DND-41 (cell line): Measurements from ENCODE around the gene TTLL3.

Experiments
- ATAC-seq: fragments of 200-7000 bp; cut with Tn5 transposase; 3 replicates; pipeline ENCODE4 v1.9.1; 2021; ENCODE audit warnings: low read depth; ENCODE audit not compliant: insufficient read depth
- DNase-seq: peaks from one replicate; pipeline ENCODE4 v3.0.0-alpha.2; 2020
- H2AFZ ChIP-seq: 2 replicates; pipeline ENCODE4 v1.6.0; 2012; ENCODE audit warnings: low read depth, low read length
- H3K27ac ChIP-seq: 2 replicates; pipeline ENCODE4 v1.5.1; 2012; ENCODE audit warnings: low read length, inconsistent platforms
- H3K27me3 ChIP-seq: fragments of 200-600 bp; sonication (generic); 2 replicates; pipeline ENCODE4 v1.6.0; 2012; ENCODE audit warnings: low read length, mild to moderate bottlenecking, inconsistent platforms; ENCODE audit not compliant: insufficient read depth, poor library complexity
- H3K36me3 ChIP-seq: 2 replicates; pipeline ENCODE4 v1.5.1; 2012; ENCODE audit warnings: low read length, inconsistent platforms; ENCODE audit not compliant: insufficient read depth
- H3K4me1 ChIP-seq: 2 replicates; pipeline ENCODE4 v1.5.1; 2012; ENCODE audit warnings: mild to moderate bottlenecking, low read length; ENCODE audit not compliant: insufficient read depth
- H3K4me2 ChIP-seq: 2 replicates; pipeline ENCODE4 v1.6.0; 2012; ENCODE audit warnings: mild to moderate bottlenecking, moderate library complexity, low read length, inconsistent platforms; ENCODE audit not compliant: insufficient read depth
- H3K4me3 ChIP-seq, 2 experiments: fragments of 200-600 bp in 1 of 2; shearing (Covaris generic) in 1 of 2; 2 replicates each; pipeline ENCODE4 v1.5.1; 2012 to 2016; ENCODE audit warnings: inconsistent platforms in 2 of 2, low read length in 2 of 2, mild to moderate bottlenecking in 2 of 2, low read depth in 1 of 2, moderate library complexity in 1 of 2
- H3K79me2 ChIP-seq: 2 replicates; pipeline ENCODE4 v1.6.0; 2012; ENCODE audit warnings: low read length, inconsistent platforms; ENCODE audit not compliant: insufficient read depth
- H3K9ac ChIP-seq: 2 replicates; pipeline ENCODE4 v1.6.0; 2012; ENCODE audit warnings: low read depth, mild to moderate bottlenecking, inconsistent platforms, low read length, moderate library complexity
- H3K9me3 ChIP-seq: 2 replicates; pipeline ENCODE4 v1.5.1; 2012; ENCODE audit warnings: low read length, moderate library complexity, mild to moderate bottlenecking, inconsistent platforms; ENCODE audit not compliant: insufficient read depth, severe bottlenecking
- H4K20me1 ChIP-seq: 2 replicates; pipeline ENCODE4 v1.6.0; 2012; ENCODE audit warnings: low read length; ENCODE audit not compliant: insufficient read depth
- EZH2 ChIP-seq: IDR thresholded peaks from 3 replicates; pipeline ENCODE4 v1.6.1; 2012; ENCODE audit warnings: borderline replicate concordance, low read depth, mild to moderate bottlenecking, moderate library complexity, low read length, inconsistent platforms; ENCODE audit not compliant: severe bottlenecking
- TF ChIP-seq, protein P1 (sequence below): IDR thresholded peaks from 2 replicates; pipeline ENCODE4 v1.5.1; 2012; ENCODE audit warnings: borderline replicate concordance, low read length, moderate library complexity, mild to moderate bottlenecking; ENCODE audit not compliant: poor library complexity, severe bottlenecking; ENCODE audit errors: extremely low read depth

TTLL3 gene

DNA sequence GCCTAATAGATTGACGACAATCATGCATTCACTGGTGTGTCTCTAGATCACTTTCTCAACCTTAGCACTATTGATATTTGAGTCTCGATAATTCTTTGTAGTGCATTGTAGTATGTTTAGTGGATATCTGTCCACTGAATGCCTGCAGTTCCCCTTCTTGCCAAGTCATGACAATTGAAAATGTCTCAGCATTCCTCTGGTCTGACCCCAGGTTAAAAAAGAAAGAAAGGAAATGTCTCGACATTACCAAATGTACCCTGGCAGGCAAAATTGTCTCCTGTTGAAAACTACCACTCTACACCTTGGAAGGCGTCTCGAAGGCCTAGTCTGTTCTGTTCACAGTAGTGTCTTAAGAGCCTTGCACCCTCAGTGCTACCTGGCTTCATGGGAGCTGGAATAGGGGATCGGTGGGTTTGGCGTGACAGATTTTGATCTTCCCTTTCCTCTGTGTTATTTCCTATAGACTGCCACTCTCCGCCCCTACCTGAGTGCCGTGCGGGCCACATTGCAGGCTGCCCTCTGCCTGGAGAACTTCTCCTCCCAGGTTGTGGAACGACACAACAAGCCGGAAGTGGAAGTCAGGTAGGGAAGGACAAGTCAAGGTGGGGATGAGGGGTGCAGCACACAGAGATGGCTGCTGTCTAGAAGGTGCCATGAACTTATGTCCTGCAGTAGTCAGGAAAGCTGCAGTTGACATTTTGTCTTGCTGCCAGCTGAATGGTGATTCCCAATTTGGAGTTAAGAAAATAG is 12.7 kb upstream of the TTLL3 start:
- peaks cover 38% of the 10 kb centered on the region for H4K20me1 ChIP-seq
- no peak overlapping the region for H2AFZ ChIP-seq
- H3K36me3 ChIP-seq: peaks cover 68% of the 10 kb centered on the region
- no peak overlapping the region for H3K27ac ChIP-seq
- H3K4me3 ChIP-seq: no peak overlapping the region
- H3K79me2 ChIP-seq: peaks cover 50% of the 10 kb centered on the region
- no peaks in the 10 kb centered on the region for H3K9me3 ChIP-seq
- DNase-seq (no peak), ATAC-seq (no peak)
- H3K9ac ChIP-seq: no peak overlapping the region
- TF ChIP-seq EZH2: no peak
- TF ChIP-seq, protein P1, sequence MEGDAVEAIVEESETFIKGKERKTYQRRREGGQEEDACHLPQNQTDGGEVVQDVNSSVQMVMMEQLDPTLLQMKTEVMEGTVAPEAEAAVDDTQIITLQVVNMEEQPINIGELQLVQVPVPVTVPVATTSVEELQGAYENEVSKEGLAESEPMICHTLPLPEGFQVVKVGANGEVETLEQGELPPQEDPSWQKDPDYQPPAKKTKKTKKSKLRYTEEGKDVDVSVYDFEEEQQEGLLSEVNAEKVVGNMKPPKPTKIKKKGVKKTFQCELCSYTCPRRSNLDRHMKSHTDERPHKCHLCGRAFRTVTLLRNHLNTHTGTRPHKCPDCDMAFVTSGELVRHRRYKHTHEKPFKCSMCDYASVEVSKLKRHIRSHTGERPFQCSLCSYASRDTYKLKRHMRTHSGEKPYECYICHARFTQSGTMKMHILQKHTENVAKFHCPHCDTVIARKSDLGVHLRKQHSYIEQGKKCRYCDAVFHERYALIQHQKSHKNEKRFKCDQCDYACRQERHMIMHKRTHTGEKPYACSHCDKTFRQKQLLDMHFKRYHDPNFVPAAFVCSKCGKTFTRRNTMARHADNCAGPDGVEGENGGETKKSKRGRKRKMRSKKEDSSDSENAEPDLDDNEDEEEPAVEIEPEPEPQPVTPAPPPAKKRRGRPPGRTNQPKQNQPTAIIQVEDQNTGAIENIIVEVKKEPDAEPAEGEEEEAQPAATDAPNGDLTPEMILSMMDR: no peak
- H3K27me3 ChIP-seq: no peaks in the 10 kb centered on the region
- H3K4me1 ChIP-seq: peaks cover 22% of the 10 kb centered on the region
- H3K4me2 ChIP-seq: no peak overlapping the region

DNA sequence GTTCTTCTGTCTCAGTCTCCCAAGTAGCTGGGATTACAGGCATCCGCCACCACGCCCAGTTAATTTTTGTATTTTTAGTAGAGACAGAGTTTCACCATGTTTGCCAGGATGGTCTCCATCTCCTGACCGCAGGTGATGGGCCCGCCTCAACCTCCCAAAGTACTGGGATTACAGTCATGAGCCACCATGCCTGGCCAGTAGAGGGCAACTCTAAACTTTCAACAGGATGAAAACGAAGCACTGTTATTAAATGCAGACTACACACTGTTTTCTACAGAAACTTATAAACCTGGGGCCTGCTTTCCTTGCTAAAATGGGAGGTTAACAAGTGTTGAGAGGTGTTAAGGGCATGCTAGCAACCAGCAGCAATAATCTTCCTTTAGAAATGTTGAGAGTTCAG is 9.5 kb upstream of the TTLL3 start:
- Histone ChIP-seq H3K9ac (no peak overlapping the region), H2AFZ (no peak overlapping the region), H3K36me3 (peaks cover 81% of the 10 kb centered on the region), H3K79me2 (peaks cover 24% of the 10 kb centered on the region), H4K20me1 (peaks cover 22% of the 10 kb centered on the region), H3K4me1 (0 out of 2 replicates have a peak, but pooled peaks cover 2% of the 10 kb centered on the region), H3K27ac (no peak overlapping the region), H3K27me3 (no peaks in the 10 kb centered on the region), H3K4me3 (no peak overlapping the region), H3K4me2 (no peak overlapping the region), H3K9me3 (no peaks in the 10 kb centered on the region)
- ATAC-seq (peak; percentile 48; the same call in 1 of the 3 replicates), DNase-seq (no peak)
- TF ChIP-seq, protein P1: peak; percentile 46
- no peak for TF ChIP-seq EZH2

GRCh38 chr3:9803494-9803893 is 6.6 kb upstream of the TTLL3 start:
- H3K4me3 ChIP-seq: no peak overlapping the region
- no peak overlapping the region for H3K27ac ChIP-seq
- H3K4me1 ChIP-seq: no peaks in the 10 kb centered on the region
- no peak overlapping the region for H3K4me2 ChIP-seq
- peaks cover 13% of the 10 kb centered on the region for H4K20me1 ChIP-seq
- peaks cover 89% of the 10 kb centered on the region for H3K36me3 ChIP-seq
- H3K9ac ChIP-seq: no peak overlapping the region
- H3K9me3 ChIP-seq: no peaks in the 10 kb centered on the region
- DNase-seq (no peak), ATAC-seq (no peak)
- H3K79me2 ChIP-seq: no peaks in the 10 kb centered on the region
- no peak overlapping the region for H2AFZ ChIP-seq
- TF ChIP-seq EZH2: no peak
- TF ChIP-seq, protein P1: no peak
- no peaks in the 10 kb centered on the region for H3K27me3 ChIP-seq
